Kidney (tissue), 14 donors: Measurements from ENCODE around the gene RXRG. TPM values are rescaled to one million over a fixed set of nuclear protein-coding genes. Genes with fewer than 3 reads are reported as not detected.

Experiments used
- DNase-seq, 5 donors: peaks; one replicate each; pipeline ENCODE4 v3.0.0-alpha.2; 2013 to 2020
- FAIRE-seq: peaks from 2 replicates; lab custom pipeline; 2012; peaks lifted over from hg19 to GRCh38; lab: Jason Lieb, UNC
- H3K27ac ChIP-seq, 2 donors: one replicate each; pipeline ENCODE4 v1.7.0; 2013; ENCODE audit warnings: low read depth in 2 of 2, low read length in 2 of 2, inconsistent platforms in 1 of 2
- H3K27me3 ChIP-seq: one replicate; pipeline ENCODE4 v1.7.1; 2013; ENCODE audit warnings: low read length, inconsistent platforms; ENCODE audit not compliant: control insufficient read depth, insufficient read depth
- H3K36me3 ChIP-seq, 3 donors: one replicate each; pipeline versions ENCODE4 v1.7.0 to v1.7.1; 2013; ENCODE audit warnings: low read length in 3 of 3, control low read depth in 1 of 3, inconsistent platforms in 1 of 3; ENCODE audit not compliant: insufficient read depth in 3 of 3, control insufficient read depth in 2 of 3
- H3K4me1 ChIP-seq, 3 donors: one replicate each; pipeline versions ENCODE4 v1.7.0 to v1.7.1; 2013; ENCODE audit warnings: low read length in 3 of 3, inconsistent platforms in 1 of 3, low read depth in 1 of 3; ENCODE audit not compliant: control insufficient read depth in 2 of 3, insufficient read depth in 2 of 3
- H3K4me3 ChIP-seq, 3 donors: one replicate each; pipeline versions ENCODE4 v1.7.0 to v1.8.1; 2013; ENCODE audit warnings: low read length in 3 of 3, control low read depth in 1 of 3, inconsistent platforms in 1 of 3
- H3K9ac ChIP-seq, 3 donors: one replicate each; pipeline versions ENCODE4 v1.7.0 to v1.7.1; 2013; ENCODE audit warnings: low read length in 3 of 3, control low read depth in 1 of 3, inconsistent platforms in 1 of 3
- H3K9me3 ChIP-seq, 3 donors: one replicate each; pipeline versions ENCODE4 v1.7.0 to v1.7.1; 2013; ENCODE audit warnings: low read length in 3 of 3, control low read depth in 1 of 3, inconsistent platforms in 1 of 3; ENCODE audit not compliant: control insufficient read depth in 2 of 3, insufficient read depth in 1 of 3
- intact Hi-C: fragments of 100-400 bp; cut with DNase I; formaldehyde crosslinking; loops from one replicate; pipeline ENCODE4 v1.11.1; 2022
- polyA plus RNA-seq: library from polyadenylated mRNA; stranded (reverse); fragments of 350-450 nt; fragmentation: Illumina TruSeq; extraction: RNeasy Lipid Tissue Mini Kit (QIAGEN cat#74804); gene quantifications from one replicate; pipeline ENCODE4 v1.2.3, GENCODE V29; 2014; ENCODE audit warnings: low read depth, low replicate concordance; ENCODE audit not compliant: insufficient read depth
- total RNA-seq: library from RNA; stranded (reverse); fragmentation: NEBNext Ultra II Directional; extraction: Animal tissue kit (Norgen Biotek cat#: 25700); gene quantifications from one replicate; pipeline ENCODE4 v1.2.1, GENCODE V29; 2021
- TF ChIP-seq, protein P1 (sequence below): IDR thresholded peaks from 3 replicates; pipeline ENCODE4 v1.5.1; 2012; ENCODE audit warnings: mild to moderate bottlenecking, moderate library complexity, borderline replicate concordance; ENCODE audit not compliant: insufficient read depth; ENCODE audit errors: extremely low read depth
- donor health status: control.
- donor health status: control.
- donor health status: control.
- donor health status: control.
- donor health status: control.
- donor health status: DM: yes; HTN: yes; CAD: no.
- donor health status: Normal renal cell carcinoma (clear cell type).

RXRG gene
- total and polyA plus RNA-seq, 2 donors from 2014 or later: 0.39 to 0.44 TPM

DNA sequence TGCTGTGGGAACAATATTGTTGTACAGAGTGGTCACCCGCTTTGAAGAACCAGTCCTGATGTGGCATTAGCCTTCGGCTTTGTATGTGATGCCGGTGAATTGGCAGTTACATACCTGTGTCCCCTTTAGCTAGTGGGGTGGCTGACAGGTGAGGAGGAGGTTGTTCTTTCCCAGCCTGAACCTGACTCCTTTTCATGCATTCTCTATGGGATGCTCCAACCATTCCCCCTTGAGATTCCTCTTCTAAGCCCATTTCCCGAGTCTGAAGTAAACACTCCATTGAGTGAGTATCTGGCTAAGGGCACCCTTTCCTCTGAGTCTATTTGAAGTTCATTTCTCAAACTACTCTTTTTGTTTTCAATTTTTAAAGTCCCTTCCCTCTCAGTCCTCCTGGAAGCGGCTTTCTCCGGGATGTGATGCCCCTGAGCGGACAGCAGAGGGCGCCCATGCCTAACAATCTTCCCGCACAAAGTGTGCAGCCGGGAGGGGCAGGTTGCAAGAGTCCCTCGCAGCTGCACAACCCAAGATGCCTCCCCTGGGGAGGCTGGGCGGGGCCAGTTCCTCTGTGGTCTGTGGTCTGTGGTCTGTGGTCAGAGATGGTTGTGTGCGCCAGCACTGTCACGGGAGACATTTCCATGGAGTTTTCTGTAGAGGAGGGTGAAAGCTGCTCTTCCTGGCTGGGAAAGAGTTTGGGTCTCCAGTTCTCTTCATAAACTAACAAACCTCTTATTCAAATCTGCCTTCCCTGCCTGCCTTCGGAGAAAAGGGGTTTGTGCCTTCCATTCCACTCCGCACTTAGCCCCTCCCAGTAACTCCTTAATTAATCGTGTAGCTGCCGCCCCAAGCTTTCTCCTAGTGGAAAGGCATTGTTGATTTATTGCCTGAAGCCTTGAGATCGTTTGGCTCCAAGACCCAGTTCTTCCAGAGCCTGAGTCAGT, 52.0 kb downstream of the RXRG start:
- Histone ChIP-seq H3K27ac (no peak overlapping the region), H3K9me3 (no peaks in the 10 kb centered on the region), H3K36me3 (no peaks in the 10 kb centered on the region), H3K4me1 (no peaks in the 10 kb centered on the region), H3K27me3 (no peaks in the 10 kb centered on the region), H3K9ac (no peak overlapping the region), H3K4me3 (peak overlapping the region in 2 of 3 donors; percentile 40 to 58)
- FAIRE-seq (no peak), DNase-seq (peak; percentile 83 to 92 (median 88))
- intact Hi-C loops: no loop called here
- TF ChIP-seq, protein P1, sequence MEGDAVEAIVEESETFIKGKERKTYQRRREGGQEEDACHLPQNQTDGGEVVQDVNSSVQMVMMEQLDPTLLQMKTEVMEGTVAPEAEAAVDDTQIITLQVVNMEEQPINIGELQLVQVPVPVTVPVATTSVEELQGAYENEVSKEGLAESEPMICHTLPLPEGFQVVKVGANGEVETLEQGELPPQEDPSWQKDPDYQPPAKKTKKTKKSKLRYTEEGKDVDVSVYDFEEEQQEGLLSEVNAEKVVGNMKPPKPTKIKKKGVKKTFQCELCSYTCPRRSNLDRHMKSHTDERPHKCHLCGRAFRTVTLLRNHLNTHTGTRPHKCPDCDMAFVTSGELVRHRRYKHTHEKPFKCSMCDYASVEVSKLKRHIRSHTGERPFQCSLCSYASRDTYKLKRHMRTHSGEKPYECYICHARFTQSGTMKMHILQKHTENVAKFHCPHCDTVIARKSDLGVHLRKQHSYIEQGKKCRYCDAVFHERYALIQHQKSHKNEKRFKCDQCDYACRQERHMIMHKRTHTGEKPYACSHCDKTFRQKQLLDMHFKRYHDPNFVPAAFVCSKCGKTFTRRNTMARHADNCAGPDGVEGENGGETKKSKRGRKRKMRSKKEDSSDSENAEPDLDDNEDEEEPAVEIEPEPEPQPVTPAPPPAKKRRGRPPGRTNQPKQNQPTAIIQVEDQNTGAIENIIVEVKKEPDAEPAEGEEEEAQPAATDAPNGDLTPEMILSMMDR: peak; percentile 89

DNA sequence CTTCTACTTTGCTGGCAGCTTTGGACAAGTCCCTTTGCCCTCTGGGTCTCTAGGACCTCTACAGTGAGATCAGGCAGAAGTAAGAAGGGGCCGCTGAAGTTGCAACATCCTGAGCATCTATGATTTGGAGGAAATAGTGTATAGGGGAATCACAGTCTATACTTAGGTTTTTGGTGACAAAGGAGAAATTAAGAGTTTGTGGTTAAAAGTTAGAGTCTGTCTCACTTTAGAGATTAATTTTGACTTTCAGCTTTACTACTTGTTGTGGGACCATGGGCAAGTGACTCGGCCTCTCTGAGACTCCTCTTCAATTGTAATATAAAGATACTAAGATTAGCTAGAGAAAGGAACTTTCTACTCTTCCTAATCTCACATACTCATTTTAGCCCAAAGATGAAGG, 55.3 kb downstream of the RXRG start:
- no peaks in the 10 kb centered on the region for H3K9me3 ChIP-seq
- intact Hi-C loops: no loop called here
- FAIRE-seq (no peak), DNase-seq (no peak)
- no peaks in the 10 kb centered on the region for H3K27me3 ChIP-seq
- H3K4me3 ChIP-seq: no peak overlapping the region
- no peak overlapping the region for H3K27ac ChIP-seq
- H3K36me3 ChIP-seq: no peaks in the 10 kb centered on the region
- TF ChIP-seq, protein P1: no peak
- no peak overlapping the region for H3K9ac ChIP-seq
- H3K4me1 ChIP-seq: no peaks in the 10 kb centered on the region

DNA sequence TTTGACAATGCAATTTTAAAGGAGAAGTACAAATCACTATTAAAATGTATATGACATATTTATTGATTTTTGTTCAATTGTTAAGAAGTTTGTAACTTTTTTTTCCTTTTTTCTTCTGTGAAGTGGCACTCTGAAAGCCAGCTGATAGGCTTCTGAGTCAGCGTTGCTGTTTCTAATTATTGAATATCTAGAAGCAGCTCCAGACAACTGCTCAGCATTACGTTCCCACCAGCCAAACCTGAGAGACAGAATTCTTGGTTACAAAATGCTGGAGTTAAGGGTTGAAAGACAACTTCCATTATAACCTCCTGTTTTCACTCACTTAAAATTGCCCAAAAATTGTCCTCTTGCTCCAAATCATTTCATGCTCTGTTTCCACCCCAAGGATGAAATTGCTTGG, 57.0 kb downstream of the RXRG start:
- Histone ChIP-seq H3K27me3 (no peaks in the 10 kb centered on the region), H3K4me3 (no peak overlapping the region), H3K4me1 (no peaks in the 10 kb centered on the region), H3K36me3 (no peaks in the 10 kb centered on the region), H3K27ac (no peak overlapping the region), H3K9me3 (no peaks in the 10 kb centered on the region), H3K9ac (no peak overlapping the region)
- TF ChIP-seq, protein P1: no peak
- intact Hi-C loops: no loop called here
- DNase-seq: no peak
- no peak for FAIRE-seq
